GM23338 (cell line): ENCODE measurements around the gene CAMTA1. TPM values are rescaled to one million over a fixed set of nuclear protein-coding genes. Genes with fewer than 3 reads are reported as not detected.

Source experiments
- ATAC-seq: fragments of 200-7000 bp; cut with Tn5 transposase; 3 replicates; pipeline ENCODE4 v1.9.1; 2020
- DNase-seq: peaks from one replicate; pipeline ENCODE4 v3.0.0-alpha.2; 2015; ENCODE audit warnings: low spot score
- H2AFZ ChIP-seq: fragments of 200-600 bp; sonication (generic); 2 replicates; pipeline ENCODE4 v1.8.0; 2016; ENCODE audit warnings: antibody characterized with exemption, mild to moderate bottlenecking, moderate library complexity
- H3F3A ChIP-seq: fragments of 200-600 bp; sonication (generic); replicated peaks from 2 replicates; pipeline ENCODE4 v1.8.0; 2017; ENCODE audit warnings: antibody characterized with exemption, mixed run types, low read depth
- H3K27ac ChIP-seq: fragments of 200-600 bp; sonication (generic); 2 replicates; pipeline ENCODE4 v1.6.1; 2016; ENCODE audit warnings: low read depth
- H3K27me3 ChIP-seq: fragments of 200-600 bp; sonication (generic); 2 replicates; pipeline ENCODE4 v1.8.0; 2016; ENCODE audit warnings: mild to moderate bottlenecking, mixed run types, moderate library complexity; ENCODE audit not compliant: insufficient read depth
- H3K36me3 ChIP-seq: fragments of 200-600 bp; sonication (generic); 2 replicates; pipeline ENCODE4 v1.8.0; 2016; ENCODE audit warnings: mild to moderate bottlenecking; ENCODE audit not compliant: insufficient read depth
- H3K4me1 ChIP-seq: fragments of 200-600 bp; sonication (generic); 2 replicates; pipeline ENCODE4 v1.8.0; 2016; ENCODE audit warnings: mild to moderate bottlenecking, moderate library complexity; ENCODE audit not compliant: insufficient read depth
- H3K4me2 ChIP-seq: fragments of 200-600 bp; sonication (generic); 2 replicates; pipeline ENCODE4 v1.7.1; 2017; ENCODE audit warnings: mixed run types
- H3K4me3 ChIP-seq: fragments of 200-600 bp; sonication (generic); 2 replicates; pipeline ENCODE4 v1.6.1; 2016; ENCODE audit warnings: mixed run types
- H3K79me2 ChIP-seq: fragments of 200-600 bp; sonication (generic); replicated peaks from 2 replicates; pipeline ENCODE4 v1.8.0; 2017; ENCODE audit warnings: mild to moderate bottlenecking; ENCODE audit not compliant: insufficient read depth
- H3K9me2 ChIP-seq: fragments of 200-600 bp; sonication (generic); 2 replicates; pipeline ENCODE4 v1.8.0; 2017; ENCODE audit not compliant: insufficient read depth
- H4K20me1 ChIP-seq: fragments of 200-600 bp; sonication (generic); replicated peaks from 2 replicates; pipeline ENCODE4 v1.8.0; 2017; ENCODE audit warnings: mild to moderate bottlenecking; ENCODE audit not compliant: insufficient read depth
- H3K27ac Mint-ChIP-seq: 2 replicates; pipeline ENCODE4 v1.8.0; 2020; ENCODE audit warnings: inconsistent platforms, mild to moderate bottlenecking, moderate library complexity, mixed read lengths
- H3K27me3 Mint-ChIP-seq: 3 replicates; pipeline ENCODE4 v1.8.0; 2022; ENCODE audit warnings: low read depth, mild to moderate bottlenecking, moderate library complexity, mixed read lengths, inconsistent platforms; ENCODE audit not compliant: insufficient read depth, poor library complexity
- H3K36me3 Mint-ChIP-seq: 3 replicates; pipeline ENCODE4 v1.8.0; 2021; ENCODE audit warnings: low read depth, mild to moderate bottlenecking, inconsistent platforms, moderate library complexity, mixed read lengths
- H3K4me1 Mint-ChIP-seq: 3 replicates; pipeline ENCODE4 v1.8.0; 2020; ENCODE audit warnings: mild to moderate bottlenecking, inconsistent platforms, mixed read lengths
- H3K4me3 Mint-ChIP-seq: 3 replicates; pipeline ENCODE4 v1.8.0; 2021; ENCODE audit warnings: moderate library complexity, mild to moderate bottlenecking, inconsistent platforms, mixed read lengths
- H3K9me3 Mint-ChIP-seq: 3 replicates; pipeline ENCODE4 v1.8.0; 2020; ENCODE audit warnings: moderate library complexity, mild to moderate bottlenecking, inconsistent platforms, mixed read lengths
- CREB1 ChIP-seq: fragments of 250-450 bp; sonication (Bioruptor Pico); IDR thresholded peaks from 2 replicates; pipeline ENCODE4 v1.5.0; 2020; ENCODE audit warnings: low read depth, mild to moderate bottlenecking, moderate library complexity
- EZH2 ChIP-seq: fragments of 200-600 bp; sonication (generic); IDR thresholded peaks from one replicate; pipeline ENCODE4 v1.8.0; 2017; ENCODE audit warnings: antibody characterized with exemption, mild to moderate bottlenecking, low read depth; ENCODE audit not compliant: unreplicated experiment
- EZH2phosphoT487 ChIP-seq: fragments of 200-600 bp; sonication (generic); IDR thresholded peaks from one replicate; pipeline ENCODE4 v1.8.1; 2018; ENCODE audit warnings: antibody characterized with exemption; ENCODE audit not compliant: unreplicated experiment
- JUNB ChIP-seq: IDR thresholded peaks from one replicate; pipeline ENCODE4 v1.6.1; 2016; ENCODE audit warnings: antibody characterized with exemption; ENCODE audit not compliant: unreplicated experiment
- NANOG ChIP-seq: IDR thresholded peaks from 2 replicates; pipeline ENCODE4 v1.6.1; 2016; ENCODE audit warnings: antibody characterized with exemption, borderline replicate concordance
- POLR2AphosphoS5 ChIP-seq: IDR thresholded peaks from 2 replicates; pipeline ENCODE4 v1.6.1; 2016; ENCODE audit warnings: antibody characterized with exemption, low read depth
- REST ChIP-seq: IDR thresholded peaks from one replicate; pipeline ENCODE4 v1.6.1; 2018; ENCODE audit warnings: antibody characterized with exemption; ENCODE audit not compliant: unreplicated experiment
- STAT1 ChIP-seq: IDR thresholded peaks from one replicate; pipeline ENCODE4 v1.6.1; 2016; ENCODE audit warnings: antibody characterized with exemption; ENCODE audit not compliant: unreplicated experiment
- ZNF114 ChIP-seq: fragments of 250-450 bp; sonication (Bioruptor Pico); IDR thresholded peaks from 2 replicates; pipeline ENCODE4 v1.5.0; 2020; ENCODE audit warnings: mild to moderate bottlenecking, moderate library complexity
- ZNF331 ChIP-seq: fragments of 250-450 bp; sonication (Bioruptor Pico); IDR thresholded peaks from 2 replicates; pipeline ENCODE4 v1.5.0; 2020; ENCODE audit warnings: low read depth, mild to moderate bottlenecking, moderate library complexity
- polyA plus RNA-seq: library from polyadenylated mRNA; unstranded; fragments of >200 nt; fragmentation: Nextera tagmentation; extraction: Ambion mirVana; gene quantifications from 2 replicates; pipeline ENCODE4 v1.2.1, GENCODE V29; 2016
- total RNA-seq: library from RNA; depleted of rRNA; stranded (reverse); fragments of >200 nt; shearing (Covaris generic); gene quantifications from 2 replicates; pipeline ENCODE4 v1.2.3, GENCODE V29; 2014
- TF ChIP-seq, protein P1 (sequence below): fragments of 250-450 bp; sonication (Bioruptor Pico); IDR thresholded peaks from 2 replicates; pipeline ENCODE4 v1.5.0; 2020; ENCODE audit warnings: mild to moderate bottlenecking, moderate library complexity
- TF ChIP-seq, protein P2 (sequence below), 2 experiments: fragments of 200-600 bp in 1 of 2; sonication (generic) in 1 of 2; conservative IDR thresholded peaks; 2 replicates each; pipeline versions ENCODE4 v1.5.1 to v1.6.1; 2016 to 2017; ENCODE audit warnings: antibody characterized with exemption in 2 of 2, low read depth in 2 of 2, mild to moderate bottlenecking in 2 of 2, moderate library complexity in 1 of 2
- TF ChIP-seq, protein P3 (sequence below): IDR thresholded peaks from 2 replicates; pipeline ENCODE4 v1.6.1; 2016; ENCODE audit warnings: antibody characterized with exemption

CAMTA1 gene
- total and polyA plus RNA-seq, 2 experiments from 2014 or later = 115 to 519 TPM

DNA sequence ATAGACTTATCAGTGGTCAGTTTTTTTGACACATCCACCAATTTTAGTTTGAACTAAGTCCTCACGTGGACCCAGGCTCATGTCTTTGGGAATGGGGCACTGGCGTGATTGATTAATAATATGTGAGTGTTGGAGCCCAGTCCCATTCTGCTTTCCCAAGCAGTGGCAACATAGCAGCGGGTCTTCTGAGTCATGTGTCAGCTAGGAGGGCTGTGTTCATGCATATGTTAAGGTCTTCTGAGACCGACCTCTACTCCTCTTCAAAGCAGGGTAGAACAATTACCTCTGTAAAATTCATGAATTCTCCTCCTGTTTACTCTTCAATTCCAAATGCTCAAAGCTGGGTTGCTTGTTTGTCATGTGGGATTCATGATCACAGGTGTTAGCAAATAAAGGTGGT, 291.3 kb downstream of the CAMTA1 start:
- 0 out of 2 replicates have a peak, but pooled peaks cover 2% of the 10 kb centered on the region for H3K9me2 ChIP-seq
- H3F3A ChIP-seq = no peaks in the 10 kb centered on the region
- H3K27me3 ChIP-seq = no peaks in the 10 kb centered on the region
- no peaks in the 10 kb centered on the region for H3K4me1 ChIP-seq
- DNase-seq (no peak), ATAC-seq (no peak)
- no peak overlapping the region for H2AFZ ChIP-seq
- TF ChIP-seq NANOG (no peak), CREB1 (CRISPR knock-in tag) (no peak), EZH2 (no peak), STAT1 (no peak), JUNB (no peak), ZNF331 (CRISPR knock-in tag) (no peak), REST (no peak), ZNF114 (CRISPR knock-in tag) (no peak), EZH2phosphoT487 (no peak), POLR2AphosphoS5 (no peak)
- TF ChIP-seq, protein P1, sequence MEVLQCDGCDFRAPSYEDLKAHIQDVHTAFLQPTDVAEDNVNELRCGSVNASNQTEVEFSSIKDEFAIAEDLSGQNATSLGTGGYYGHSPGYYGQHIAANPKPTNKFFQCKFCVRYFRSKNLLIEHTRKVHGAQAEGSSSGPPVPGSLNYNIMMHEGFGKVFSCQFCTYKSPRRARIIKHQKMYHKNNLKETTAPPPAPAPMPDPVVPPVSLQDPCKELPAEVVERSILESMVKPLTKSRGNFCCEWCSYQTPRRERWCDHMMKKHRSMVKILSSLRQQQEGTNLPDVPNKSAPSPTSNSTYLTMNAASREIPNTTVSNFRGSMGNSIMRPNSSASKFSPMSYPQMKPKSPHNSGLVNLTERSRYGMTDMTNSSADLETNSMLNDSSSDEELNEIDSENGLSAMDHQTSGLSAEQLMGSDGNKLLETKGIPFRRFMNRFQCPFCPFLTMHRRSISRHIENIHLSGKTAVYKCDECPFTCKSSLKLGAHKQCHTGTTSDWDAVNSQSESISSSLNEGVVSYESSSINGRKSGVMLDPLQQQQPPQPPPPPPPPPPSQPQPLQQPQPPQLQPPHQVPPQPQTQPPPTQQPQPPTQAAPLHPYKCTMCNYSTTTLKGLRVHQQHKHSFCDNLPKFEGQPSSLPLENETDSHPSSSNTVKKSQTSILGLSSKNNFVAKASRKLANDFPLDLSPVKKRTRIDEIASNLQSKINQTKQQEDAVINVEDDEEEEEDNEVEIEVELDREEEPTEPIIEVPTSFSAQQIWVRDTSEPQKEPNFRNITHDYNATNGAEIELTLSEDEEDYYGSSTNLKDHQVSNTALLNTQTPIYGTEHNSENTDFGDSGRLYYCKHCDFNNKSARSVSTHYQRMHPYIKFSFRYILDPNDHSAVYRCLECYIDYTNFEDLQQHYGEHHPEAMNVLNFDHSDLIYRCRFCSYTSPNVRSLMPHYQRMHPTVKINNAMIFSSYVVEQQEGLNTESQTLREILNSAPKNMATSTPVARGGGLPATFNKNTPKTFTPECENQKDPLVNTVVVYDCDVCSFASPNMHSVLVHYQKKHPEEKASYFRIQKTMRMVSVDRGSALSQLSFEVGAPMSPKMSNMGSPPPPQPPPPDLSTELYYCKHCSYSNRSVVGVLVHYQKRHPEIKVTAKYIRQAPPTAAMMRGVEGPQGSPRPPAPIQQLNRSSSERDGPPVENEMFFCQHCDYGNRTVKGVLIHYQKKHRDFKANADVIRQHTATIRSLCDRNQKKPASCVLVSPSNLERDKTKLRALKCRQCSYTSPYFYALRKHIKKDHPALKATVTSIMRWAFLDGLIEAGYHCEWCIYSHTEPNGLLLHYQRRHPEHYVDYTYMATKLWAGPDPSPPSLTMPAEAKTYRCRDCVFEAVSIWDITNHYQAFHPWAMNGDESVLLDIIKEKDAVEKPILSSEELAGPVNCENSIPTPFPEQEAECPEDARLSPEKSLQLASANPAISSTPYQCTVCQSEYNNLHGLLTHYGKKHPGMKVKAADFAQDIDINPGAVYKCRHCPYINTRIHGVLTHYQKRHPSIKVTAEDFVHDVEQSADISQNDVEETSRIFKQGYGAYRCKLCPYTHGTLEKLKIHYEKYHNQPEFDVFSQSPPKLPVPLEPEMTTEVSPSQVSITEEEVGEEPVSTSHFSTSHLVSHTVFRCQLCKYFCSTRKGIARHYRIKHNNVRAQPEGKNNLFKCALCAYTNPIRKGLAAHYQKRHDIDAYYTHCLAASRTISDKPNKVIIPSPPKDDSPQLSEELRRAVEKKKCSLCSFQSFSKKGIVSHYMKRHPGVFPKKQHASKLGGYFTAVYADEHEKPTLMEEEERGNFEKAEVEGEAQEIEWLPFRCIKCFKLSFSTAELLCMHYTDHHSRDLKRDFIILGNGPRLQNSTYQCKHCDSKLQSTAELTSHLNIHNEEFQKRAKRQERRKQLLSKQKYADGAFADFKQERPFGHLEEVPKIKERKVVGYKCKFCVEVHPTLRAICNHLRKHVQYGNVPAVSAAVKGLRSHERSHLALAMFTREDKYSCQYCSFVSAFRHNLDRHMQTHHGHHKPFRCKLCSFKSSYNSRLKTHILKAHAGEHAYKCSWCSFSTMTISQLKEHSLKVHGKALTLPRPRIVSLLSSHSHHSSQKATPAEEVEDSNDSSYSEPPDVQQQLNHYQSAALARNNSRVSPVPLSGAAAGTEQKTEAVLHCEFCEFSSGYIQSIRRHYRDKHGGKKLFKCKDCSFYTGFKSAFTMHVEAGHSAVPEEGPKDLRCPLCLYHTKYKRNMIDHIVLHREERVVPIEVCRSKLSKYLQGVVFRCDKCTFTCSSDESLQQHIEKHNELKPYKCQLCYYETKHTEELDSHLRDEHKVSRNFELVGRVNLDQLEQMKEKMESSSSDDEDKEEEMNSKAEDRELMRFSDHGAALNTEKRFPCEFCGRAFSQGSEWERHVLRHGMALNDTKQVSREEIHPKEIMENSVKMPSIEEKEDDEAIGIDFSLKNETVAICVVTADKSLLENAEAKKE (CRISPR knock-in tag) = no peak
- TF ChIP-seq, protein P2, sequence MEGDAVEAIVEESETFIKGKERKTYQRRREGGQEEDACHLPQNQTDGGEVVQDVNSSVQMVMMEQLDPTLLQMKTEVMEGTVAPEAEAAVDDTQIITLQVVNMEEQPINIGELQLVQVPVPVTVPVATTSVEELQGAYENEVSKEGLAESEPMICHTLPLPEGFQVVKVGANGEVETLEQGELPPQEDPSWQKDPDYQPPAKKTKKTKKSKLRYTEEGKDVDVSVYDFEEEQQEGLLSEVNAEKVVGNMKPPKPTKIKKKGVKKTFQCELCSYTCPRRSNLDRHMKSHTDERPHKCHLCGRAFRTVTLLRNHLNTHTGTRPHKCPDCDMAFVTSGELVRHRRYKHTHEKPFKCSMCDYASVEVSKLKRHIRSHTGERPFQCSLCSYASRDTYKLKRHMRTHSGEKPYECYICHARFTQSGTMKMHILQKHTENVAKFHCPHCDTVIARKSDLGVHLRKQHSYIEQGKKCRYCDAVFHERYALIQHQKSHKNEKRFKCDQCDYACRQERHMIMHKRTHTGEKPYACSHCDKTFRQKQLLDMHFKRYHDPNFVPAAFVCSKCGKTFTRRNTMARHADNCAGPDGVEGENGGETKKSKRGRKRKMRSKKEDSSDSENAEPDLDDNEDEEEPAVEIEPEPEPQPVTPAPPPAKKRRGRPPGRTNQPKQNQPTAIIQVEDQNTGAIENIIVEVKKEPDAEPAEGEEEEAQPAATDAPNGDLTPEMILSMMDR (conservative IDR thresholded peaks at IDR 0.05; ENCODE audit: low read depth in 2 of 2) = no peak
- TF ChIP-seq, protein P3, sequence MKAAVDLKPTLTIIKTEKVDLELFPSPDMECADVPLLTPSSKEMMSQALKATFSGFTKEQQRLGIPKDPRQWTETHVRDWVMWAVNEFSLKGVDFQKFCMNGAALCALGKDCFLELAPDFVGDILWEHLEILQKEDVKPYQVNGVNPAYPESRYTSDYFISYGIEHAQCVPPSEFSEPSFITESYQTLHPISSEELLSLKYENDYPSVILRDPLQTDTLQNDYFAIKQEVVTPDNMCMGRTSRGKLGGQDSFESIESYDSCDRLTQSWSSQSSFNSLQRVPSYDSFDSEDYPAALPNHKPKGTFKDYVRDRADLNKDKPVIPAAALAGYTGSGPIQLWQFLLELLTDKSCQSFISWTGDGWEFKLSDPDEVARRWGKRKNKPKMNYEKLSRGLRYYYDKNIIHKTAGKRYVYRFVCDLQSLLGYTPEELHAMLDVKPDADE = no peak
- H3K4me3 ChIP-seq = no peak overlapping the region
- Mint-ChIP-seq H3K36me3 (0 out of 3 replicates have a peak, but pooled peaks cover 4% of the 10 kb centered on the region), H3K4me1 (peaks cover 4% of the 10 kb centered on the region; the same call in 1 of the 3 replicates), H3K4me3 (no peak overlapping the region), H3K27me3 (no peaks in the 10 kb centered on the region), H3K9me3 (peaks cover 21% of the 10 kb centered on the region), H3K27ac (no peak overlapping the region)
- no peaks in the 10 kb centered on the region for H3K79me2 ChIP-seq
- H3K36me3 ChIP-seq = 0 out of 2 replicates have a peak, but pooled peaks cover 3% of the 10 kb centered on the region
- H3K27ac ChIP-seq = no peak overlapping the region
- H4K20me1 ChIP-seq = 0 out of 2 replicates have a peak, but pooled peaks cover 4% of the 10 kb centered on the region
- H3K4me2 ChIP-seq = no peak overlapping the region
